OCI-LY1 (cell line): Measurements from ENCODE around the gene PKIB.

Experiments used
- CTCF ChIP-seq: fragments of 200-600 bp; sonication (generic), shearing (Covaris generic); IDR thresholded peaks from 2 replicates; pipeline ENCODE4 v1.5.1; 2017; ENCODE audit warnings: mild to moderate bottlenecking, antibody characterized with exemption, low read length, moderate library complexity, mixed read lengths
- EZH2 ChIP-seq: fragments of 200-600 bp; sonication (generic), shearing (Covaris generic); IDR thresholded peaks from 2 replicates; pipeline ENCODE4 v1.8.0; 2017; ENCODE audit warnings: borderline replicate concordance, mixed run types, mild to moderate bottlenecking, antibody characterized with exemption, low read length, moderate library complexity, mixed read lengths

- no peak for TF ChIP-seq CTCF
- TF ChIP-seq EZH2: no peak
These were observed 5.5 kb upstream of the PKIB start for GRCh38 chr6:122604676-122605075.
